GM23338 (cell line): Measurements from ENCODE around the gene ZDHHC4. TPM values are rescaled to one million over a fixed set of nuclear protein-coding genes. Genes with fewer than 3 reads are reported as not detected.

ENCODE experiments used
- ATAC-seq: fragments of 200-7000 bp; cut with Tn5 transposase; 3 replicates; pipeline ENCODE4 v1.9.1; 2020
- DNase-seq: peaks from one replicate; pipeline ENCODE4 v3.0.0-alpha.2; 2015; ENCODE audit warnings: low spot score
- H2AFZ ChIP-seq: fragments of 200-600 bp; sonication (generic); 2 replicates; pipeline ENCODE4 v1.8.0; 2016; ENCODE audit warnings: antibody characterized with exemption, mild to moderate bottlenecking, moderate library complexity
- H3F3A ChIP-seq: fragments of 200-600 bp; sonication (generic); replicated peaks from 2 replicates; pipeline ENCODE4 v1.8.0; 2017; ENCODE audit warnings: antibody characterized with exemption, mixed run types, low read depth
- H3K27ac ChIP-seq: fragments of 200-600 bp; sonication (generic); 2 replicates; pipeline ENCODE4 v1.6.1; 2016; ENCODE audit warnings: low read depth
- H3K27me3 ChIP-seq: fragments of 200-600 bp; sonication (generic); 2 replicates; pipeline ENCODE4 v1.8.0; 2016; ENCODE audit warnings: mild to moderate bottlenecking, mixed run types, moderate library complexity; ENCODE audit not compliant: insufficient read depth
- H3K36me3 ChIP-seq: fragments of 200-600 bp; sonication (generic); 2 replicates; pipeline ENCODE4 v1.8.0; 2016; ENCODE audit warnings: mild to moderate bottlenecking; ENCODE audit not compliant: insufficient read depth
- H3K4me1 ChIP-seq: fragments of 200-600 bp; sonication (generic); 2 replicates; pipeline ENCODE4 v1.8.0; 2016; ENCODE audit warnings: mild to moderate bottlenecking, moderate library complexity; ENCODE audit not compliant: insufficient read depth
- H3K4me2 ChIP-seq: fragments of 200-600 bp; sonication (generic); 2 replicates; pipeline ENCODE4 v1.7.1; 2017; ENCODE audit warnings: mixed run types
- H3K4me3 ChIP-seq: fragments of 200-600 bp; sonication (generic); 2 replicates; pipeline ENCODE4 v1.6.1; 2016; ENCODE audit warnings: mixed run types
- H3K79me2 ChIP-seq: fragments of 200-600 bp; sonication (generic); replicated peaks from 2 replicates; pipeline ENCODE4 v1.8.0; 2017; ENCODE audit warnings: mild to moderate bottlenecking; ENCODE audit not compliant: insufficient read depth
- H3K9me2 ChIP-seq: fragments of 200-600 bp; sonication (generic); 2 replicates; pipeline ENCODE4 v1.8.0; 2017; ENCODE audit not compliant: insufficient read depth
- H4K20me1 ChIP-seq: fragments of 200-600 bp; sonication (generic); replicated peaks from 2 replicates; pipeline ENCODE4 v1.8.0; 2017; ENCODE audit warnings: mild to moderate bottlenecking; ENCODE audit not compliant: insufficient read depth
- H3K27ac Mint-ChIP-seq: 2 replicates; pipeline ENCODE4 v1.8.0; 2020; ENCODE audit warnings: inconsistent platforms, mild to moderate bottlenecking, moderate library complexity, mixed read lengths
- H3K27me3 Mint-ChIP-seq: 3 replicates; pipeline ENCODE4 v1.8.0; 2022; ENCODE audit warnings: low read depth, mild to moderate bottlenecking, moderate library complexity, mixed read lengths, inconsistent platforms; ENCODE audit not compliant: insufficient read depth, poor library complexity
- H3K36me3 Mint-ChIP-seq: 3 replicates; pipeline ENCODE4 v1.8.0; 2021; ENCODE audit warnings: low read depth, mild to moderate bottlenecking, inconsistent platforms, moderate library complexity, mixed read lengths
- H3K4me1 Mint-ChIP-seq: 3 replicates; pipeline ENCODE4 v1.8.0; 2020; ENCODE audit warnings: mild to moderate bottlenecking, inconsistent platforms, mixed read lengths
- H3K4me3 Mint-ChIP-seq: 3 replicates; pipeline ENCODE4 v1.8.0; 2021; ENCODE audit warnings: moderate library complexity, mild to moderate bottlenecking, inconsistent platforms, mixed read lengths
- H3K9me3 Mint-ChIP-seq: 3 replicates; pipeline ENCODE4 v1.8.0; 2020; ENCODE audit warnings: moderate library complexity, mild to moderate bottlenecking, inconsistent platforms, mixed read lengths
- CREB1 ChIP-seq: fragments of 250-450 bp; sonication (Bioruptor Pico); IDR thresholded peaks from 2 replicates; pipeline ENCODE4 v1.5.0; 2020; ENCODE audit warnings: low read depth, mild to moderate bottlenecking, moderate library complexity
- CTCF ChIP-seq, 2 experiments: fragments of 200-600 bp in 1 of 2; sonication (generic) in 1 of 2; conservative IDR thresholded peaks; 2 replicates each; pipeline versions ENCODE4 v1.5.1 to v1.6.1; 2016 to 2017; ENCODE audit warnings: antibody characterized with exemption in 2 of 2, low read depth in 2 of 2, mild to moderate bottlenecking in 2 of 2, moderate library complexity in 1 of 2
- ETS1 ChIP-seq: IDR thresholded peaks from 2 replicates; pipeline ENCODE4 v1.6.1; 2016; ENCODE audit warnings: antibody characterized with exemption
- EZH2 ChIP-seq: fragments of 200-600 bp; sonication (generic); IDR thresholded peaks from one replicate; pipeline ENCODE4 v1.8.0; 2017; ENCODE audit warnings: antibody characterized with exemption, mild to moderate bottlenecking, low read depth; ENCODE audit not compliant: unreplicated experiment
- EZH2phosphoT487 ChIP-seq: fragments of 200-600 bp; sonication (generic); IDR thresholded peaks from one replicate; pipeline ENCODE4 v1.8.1; 2018; ENCODE audit warnings: antibody characterized with exemption; ENCODE audit not compliant: unreplicated experiment
- POLR2AphosphoS5 ChIP-seq: IDR thresholded peaks from 2 replicates; pipeline ENCODE4 v1.6.1; 2016; ENCODE audit warnings: antibody characterized with exemption, low read depth
- REST ChIP-seq: IDR thresholded peaks from one replicate; pipeline ENCODE4 v1.6.1; 2018; ENCODE audit warnings: antibody characterized with exemption; ENCODE audit not compliant: unreplicated experiment
- STAT1 ChIP-seq: IDR thresholded peaks from one replicate; pipeline ENCODE4 v1.6.1; 2016; ENCODE audit warnings: antibody characterized with exemption; ENCODE audit not compliant: unreplicated experiment
- ZNF114 ChIP-seq: fragments of 250-450 bp; sonication (Bioruptor Pico); IDR thresholded peaks from 2 replicates; pipeline ENCODE4 v1.5.0; 2020; ENCODE audit warnings: mild to moderate bottlenecking, moderate library complexity
- polyA plus RNA-seq: library from polyadenylated mRNA; unstranded; fragments of >200 nt; fragmentation: Nextera tagmentation; extraction: Ambion mirVana; gene quantifications from 2 replicates; pipeline ENCODE4 v1.2.1, GENCODE V29; 2016
- total RNA-seq: library from RNA; depleted of rRNA; stranded (reverse); fragments of >200 nt; shearing (Covaris generic); gene quantifications from 2 replicates; pipeline ENCODE4 v1.2.3, GENCODE V29; 2014

The ZDHHC4 gene
- total and polyA plus RNA-seq, 2 experiments from 2014 or later: 31.2 to 58.9 TPM

GRCh38 chr7:6530626-6531491 lies 46.4 kb upstream of the ZDHHC4 start:
- Histone ChIP-seq H3K9me2 (no peaks in the 10 kb centered on the region), H3K36me3 (no peaks in the 10 kb centered on the region), H3K4me3 (peak overlapping the region; percentile 95), H3K4me2 (peak overlapping the region; percentile 97), H3K27me3 (peaks cover 92% of the 10 kb centered on the region), H3K79me2 (no peaks in the 10 kb centered on the region), H3K27ac (no peak overlapping the region), H3F3A (no peaks in the 10 kb centered on the region; the same call in 1 of the 2 replicates), H2AFZ (peak overlapping the region; percentile 97), H3K4me1 (peaks cover 20% of the 10 kb centered on the region), H4K20me1 (no peaks in the 10 kb centered on the region)
- H3K27me3 Mint-ChIP-seq: peaks cover 67% of the 10 kb centered on the region
- peak overlapping the region; percentile 81 for H3K4me3 Mint-ChIP-seq
- TF ChIP-seq STAT1: no peak
- peak; percentile 73 for TF ChIP-seq POLR2AphosphoS5
- peak; percentile 48 for TF ChIP-seq EZH2
- ATAC-seq: peak; percentile 70
- no peaks in the 10 kb centered on the region for H3K9me3 Mint-ChIP-seq
- peak; percentile 86 for DNase-seq
- H3K4me1 Mint-ChIP-seq: peaks cover 21% of the 10 kb centered on the region; the same call in 2 of the 3 replicates
- no peaks in the 10 kb centered on the region; the same call in 2 of the 3 replicates for H3K36me3 Mint-ChIP-seq
- no peak overlapping the region; the same call in 1 of the 2 replicates for H3K27ac Mint-ChIP-seq

- H3K36me3 Mint-ChIP-seq: no peaks in the 10 kb centered on the region; the same call in 2 of the 3 replicates
- H3K4me3 Mint-ChIP-seq: peak overlapping the region; percentile 81
- peak overlapping the region; percentile 97 for H3K4me2 ChIP-seq
- DNase-seq (peak; percentile 42), ATAC-seq (peak; percentile 2)
- H3K4me1 Mint-ChIP-seq: peaks cover 21% of the 10 kb centered on the region; the same call in 2 of the 3 replicates
- no peaks in the 10 kb centered on the region for H3K9me2 ChIP-seq
- H3K4me1 ChIP-seq: peaks cover 20% of the 10 kb centered on the region
- H3F3A ChIP-seq: no peaks in the 10 kb centered on the region; the same call in 1 of the 2 replicates
- no peak overlapping the region for H3K27ac ChIP-seq
- peaks cover 93% of the 10 kb centered on the region for H3K27me3 ChIP-seq
- H2AFZ ChIP-seq: peak overlapping the region; percentile 97
- TF ChIP-seq REST (no peak), CTCF (conservative IDR thresholded peaks at IDR 0.05; ENCODE audit: low read depth in 2 of 2) (no peak), ZNF114 (CRISPR knock-in tag) (no peak), CREB1 (CRISPR knock-in tag) (no peak), ETS1 (no peak; the same call in 1 of the 2 replicates), STAT1 (no peak), EZH2phosphoT487 (no peak)
- peaks cover 65% of the 10 kb centered on the region for H3K27me3 Mint-ChIP-seq
- no peaks in the 10 kb centered on the region for H3K9me3 Mint-ChIP-seq
- no peaks in the 10 kb centered on the region for H4K20me1 ChIP-seq
- H3K79me2 ChIP-seq: no peaks in the 10 kb centered on the region
- H3K27ac Mint-ChIP-seq: no peak overlapping the region; the same call in 1 of the 2 replicates
- peak overlapping the region; percentile 95 for H3K4me3 ChIP-seq
- no peaks in the 10 kb centered on the region for H3K36me3 ChIP-seq
These were observed 45.6 kb upstream of the ZDHHC4 start for GRCh38 chr7:6531492-6532279.
